GM21717 (cell line): ENCODE data around the gene ASAP3.
"Not testable (repeated sequence)": the region's sequence is repeated elsewhere in the genome, so short reads cannot be mapped to it uniquely, and the experiment has no call there.

Experiments
- ATAC-seq: cut with Tn5 transposase; IDR thresholded peaks from one replicate; pipeline ENCODE4 v1.9.1; 2021; ENCODE audit warnings: mild to moderate bottlenecking, moderate library complexity; ENCODE audit not compliant: unreplicated experiment

Gene ASAP3

GRCh38 chr1:23400324-23401114 lies 83.5 kb downstream of the ASAP3 start:
- no peak for ATAC-seq

GRCh38 chr1:23399229-23399628 lies 84.8 kb downstream of the ASAP3 start:
- ATAC-seq, result no peak

- no peak for ATAC-seq
These were observed 86.1 kb downstream of the ASAP3 start for GRCh38 chr1:23397908-23398307.

GRCh38 chr1:23396380-23396779 lies 87.6 kb downstream of the ASAP3 start:
- no peak for ATAC-seq

- ATAC-seq, result no peak
These were observed 88.1 kb downstream of the ASAP3 start for GRCh38 chr1:23395849-23396248.

DNA sequence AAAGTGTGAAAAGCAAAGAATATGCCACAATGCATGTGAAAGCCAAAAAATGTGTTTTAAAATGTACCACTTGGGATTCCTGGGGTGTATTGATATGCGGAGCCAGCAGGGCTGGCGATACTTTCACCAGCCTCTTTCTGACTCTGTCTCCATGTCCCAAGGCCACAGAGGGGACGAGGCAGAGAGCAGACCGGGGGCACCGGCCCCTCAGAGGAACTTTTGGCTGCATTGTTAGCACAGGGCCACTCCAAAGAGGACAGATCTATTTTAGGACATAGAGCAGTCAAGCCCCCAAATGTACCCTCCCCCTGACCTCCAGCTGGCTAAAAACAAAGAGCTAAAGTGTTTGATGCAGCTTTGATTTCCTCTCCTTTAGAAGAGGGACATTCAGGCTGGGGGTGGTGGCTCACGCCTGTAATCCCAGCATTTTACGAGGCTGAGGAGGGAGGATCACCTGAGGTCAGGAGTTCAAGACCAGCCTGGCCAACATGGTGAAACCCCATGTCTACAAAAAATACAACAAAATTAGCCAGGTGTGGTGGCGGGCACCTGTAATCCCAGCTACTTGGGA lies 88.7 kb downstream of the ASAP3 start:
- no peak for ATAC-seq

DNA sequence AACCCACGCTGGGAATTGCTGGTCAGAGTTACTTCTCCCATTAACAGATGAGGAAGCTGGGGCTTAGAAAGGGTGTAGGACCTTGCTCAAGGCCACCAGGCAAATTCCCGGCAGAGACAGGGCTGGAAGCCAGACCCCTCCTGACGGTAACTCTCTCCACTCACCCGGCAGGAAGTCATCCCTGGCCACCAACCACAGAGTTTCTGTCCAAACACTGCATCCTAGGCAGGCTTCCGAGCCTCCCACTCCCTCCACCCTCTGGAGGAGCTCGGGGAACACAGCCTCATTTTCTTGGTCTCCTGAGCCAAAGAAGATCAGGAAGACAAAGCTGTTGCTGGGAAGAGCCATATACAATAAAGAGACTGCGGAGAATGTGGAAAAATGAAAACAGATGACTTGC lies 89.3 kb downstream of the ASAP3 start:
- ATAC-seq, result no peak

- ATAC-seq, result no peak
These were observed 89.8 kb downstream of the ASAP3 start for GRCh38 chr1:23394181-23394580.

DNA sequence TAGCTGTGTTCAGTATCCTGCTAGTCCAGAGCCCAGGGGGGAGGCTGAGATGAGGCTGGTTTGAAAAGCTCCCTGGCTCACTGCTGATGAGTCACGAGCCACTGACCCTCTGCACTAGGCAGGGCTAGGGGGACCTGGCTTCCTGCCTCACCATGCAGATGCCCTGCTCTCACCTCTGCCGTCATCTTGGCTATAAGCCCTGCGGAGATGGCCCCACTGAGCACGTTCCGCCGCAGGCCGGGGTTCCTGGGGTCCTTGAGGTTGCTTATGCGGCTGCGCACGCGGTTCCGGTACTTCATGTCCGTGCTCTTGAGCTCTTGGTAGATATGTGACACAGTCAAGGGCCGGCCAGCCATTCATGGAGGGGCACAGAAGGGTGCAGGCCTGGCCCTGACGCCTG lies 90.3 kb downstream of the ASAP3 start:
- ATAC-seq, result no peak

- ATAC-seq, result no peak
These were observed 91.7 kb downstream of the ASAP3 start for GRCh38 chr1:23392125-23392855.

GRCh38 chr1:23389837-23390321 lies 94.1 kb downstream of the ASAP3 start:
- no peak for ATAC-seq

- ATAC-seq, result no peak
These were observed 96.5 kb downstream of the ASAP3 start for GRCh38 chr1:23387494-23387893.

DNA sequence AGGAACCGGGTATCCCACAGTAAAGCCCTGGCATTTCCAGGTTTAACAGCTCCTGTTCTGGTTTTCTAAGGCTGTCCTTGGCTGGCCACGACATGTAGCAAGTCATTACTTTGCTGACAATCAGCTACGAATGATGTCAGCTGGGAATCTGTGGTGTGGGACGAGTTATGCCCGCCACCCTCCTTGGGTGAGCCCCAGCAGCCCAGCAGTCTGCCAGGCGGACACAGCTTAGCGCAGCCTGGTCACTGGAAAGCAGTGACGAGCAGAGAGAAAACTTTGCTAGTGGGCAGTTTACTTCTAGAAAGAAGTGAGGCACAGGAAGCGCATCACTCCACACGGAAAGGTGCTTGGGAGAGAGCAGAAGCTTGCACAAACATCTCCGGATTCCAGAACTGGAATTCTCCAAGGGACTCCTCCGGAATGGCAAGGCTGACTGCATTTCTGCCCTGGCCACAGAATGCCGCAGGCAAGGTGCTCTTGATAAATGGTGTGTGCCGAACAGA lies 98.8 kb downstream of the ASAP3 start:
- ATAC-seq, result no peak

GRCh38 chr1:23384312-23385058 lies 99.5 kb downstream of the ASAP3 start:
- ATAC-seq, result no peak

DNA sequence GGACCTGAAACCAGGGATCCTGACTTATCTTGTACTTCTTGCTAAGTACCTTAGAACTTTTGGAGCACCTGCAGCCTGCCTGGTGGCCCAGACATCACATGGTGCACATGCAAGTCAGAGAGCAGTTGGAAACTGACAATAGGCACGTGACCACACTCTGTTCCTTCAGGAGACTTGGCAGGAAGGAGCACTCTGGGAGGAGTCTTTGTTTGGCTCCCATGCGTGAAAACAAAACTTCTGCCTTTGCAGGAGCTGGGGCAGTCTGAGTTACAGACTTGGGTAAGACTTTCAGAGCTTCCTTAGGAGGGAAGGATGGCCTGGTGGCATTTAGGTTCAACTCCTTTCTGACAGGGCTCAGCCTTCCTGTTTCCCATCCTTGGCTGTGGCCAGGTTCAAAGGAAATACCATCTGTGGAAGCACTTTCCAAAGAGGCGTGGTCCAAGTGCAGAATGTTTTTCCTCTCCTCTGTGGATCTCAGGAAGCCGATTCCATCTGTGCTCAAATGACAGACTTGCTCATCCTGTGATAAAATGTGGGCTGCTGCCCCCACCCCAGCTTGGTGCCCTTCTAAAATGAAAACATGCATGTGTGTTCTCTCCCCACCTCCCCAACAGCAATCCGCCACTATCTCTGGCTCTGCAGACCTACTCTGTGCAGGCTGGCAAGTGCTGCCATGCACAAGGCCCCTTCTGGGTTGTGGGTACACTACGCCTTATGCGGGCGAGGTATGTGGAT lies 100.2 kb downstream of the ASAP3 start:
- ATAC-seq, result no peak

- no peak for ATAC-seq
These were observed 102.6 kb downstream of the ASAP3 start for GRCh38 chr1:23381233-23381885.

GRCh38 chr1:23380719-23381118 lies 103.3 kb downstream of the ASAP3 start:
- no peak for ATAC-seq

- ATAC-seq, result not testable (repeated sequence)
These were observed 103.7 kb downstream of the ASAP3 start for GRCh38 chr1:23380236-23380635.
